Progenitor cell of endocrine pancreas (in vitro differentiated cells): Measurements from ENCODE around the gene PPP2R5C. TPM values are rescaled to one million over a fixed set of nuclear protein-coding genes. Genes with fewer than 3 reads are reported as not detected.

Source experiments
- DNase-seq: peaks from one replicate; pipeline ENCODE4 v3.0.0; 2021; ENCODE audit warnings: low spot score; ENCODE audit not compliant: unreplicated experiment
- H3K27ac Mint-ChIP-seq: 2 replicates; pipeline ENCODE4 v1.8.0; 2021; ENCODE audit warnings: mild to moderate bottlenecking, moderate library complexity, mixed read lengths
- H3K27me3 Mint-ChIP-seq: 2 replicates; pipeline ENCODE4 v1.8.0; 2021; ENCODE audit warnings: mixed read lengths
- H3K36me3 Mint-ChIP-seq: 2 replicates; pipeline ENCODE4 v1.8.0; 2022; ENCODE audit warnings: mixed read lengths; ENCODE audit not compliant: insufficient read depth
- H3K4me1 Mint-ChIP-seq: 2 replicates; pipeline ENCODE4 v1.8.0; 2021; ENCODE audit warnings: low read depth, mixed read lengths
- H3K4me3 Mint-ChIP-seq: 2 replicates; pipeline ENCODE4 v1.8.0; 2021; ENCODE audit warnings: low read depth, mild to moderate bottlenecking, moderate library complexity, mixed read lengths
- H3K9me3 Mint-ChIP-seq: 2 replicates; pipeline ENCODE4 v1.8.0; 2021; ENCODE audit warnings: low read depth, mixed read lengths
- total RNA-seq: library from RNA; stranded (reverse); gene quantifications from 2 replicates; pipeline ENCODE4 v1.2.1, GENCODE V29; 2021
- TF ChIP-seq, protein P1 (sequence below): fragments of 200-600 bp; sonication (generic); IDR thresholded peaks from one replicate; pipeline ENCODE4 v1.5.0; 2021; ENCODE audit warnings: antibody characterized with exemption, mild to moderate bottlenecking; ENCODE audit not compliant: unreplicated experiment

PPP2R5C gene
- total RNA-seq, 1 donor from 2014 or later = 120 TPM

DNA sequence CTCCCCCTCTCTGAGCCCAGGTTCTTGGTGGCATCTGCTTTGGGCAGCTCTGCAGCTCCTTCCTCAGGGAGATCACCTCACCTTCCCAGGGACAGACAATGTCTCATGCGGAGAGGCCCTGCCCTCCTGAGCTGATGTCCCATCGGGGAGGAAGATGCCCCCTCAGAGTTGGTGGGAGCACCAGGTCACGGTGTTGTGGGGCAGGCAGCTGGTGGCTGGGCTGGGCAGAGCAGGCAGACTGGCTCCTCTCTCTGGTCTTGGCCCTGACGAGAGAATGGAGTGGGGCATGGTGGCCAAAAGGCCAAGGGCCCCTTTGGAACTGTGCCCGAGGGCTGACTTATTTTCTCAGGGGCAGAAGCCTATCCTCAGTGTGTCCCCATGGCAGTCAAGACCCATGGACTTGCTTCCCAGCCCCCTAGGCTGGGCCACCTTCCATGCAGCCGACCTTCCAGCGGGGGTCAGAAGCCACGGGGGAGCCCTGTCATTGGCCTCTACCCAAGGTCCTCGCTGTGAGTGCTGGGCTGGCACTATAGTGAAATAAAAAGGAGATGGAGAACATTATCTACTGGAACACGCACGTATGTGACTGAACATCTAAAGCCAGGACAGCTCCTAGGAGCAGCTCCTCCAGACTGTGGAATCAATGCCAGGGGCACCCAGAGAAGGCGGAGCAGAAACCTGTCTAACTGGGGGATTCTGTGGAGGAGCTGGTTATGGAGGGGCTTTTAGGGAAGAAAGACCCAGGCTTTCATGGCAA is 21.9 kb downstream of the PPP2R5C start:
- DNase-seq = no peak
- H3K9me3 Mint-ChIP-seq = no peaks in the 10 kb centered on the region
- H3K36me3 Mint-ChIP-seq = peaks cover under 1% of the 10 kb centered on the region
- peaks cover 27% of the 10 kb centered on the region for H3K27me3 Mint-ChIP-seq
- peaks cover 2% of the 10 kb centered on the region for H3K4me1 Mint-ChIP-seq
- TF ChIP-seq, protein P1, sequence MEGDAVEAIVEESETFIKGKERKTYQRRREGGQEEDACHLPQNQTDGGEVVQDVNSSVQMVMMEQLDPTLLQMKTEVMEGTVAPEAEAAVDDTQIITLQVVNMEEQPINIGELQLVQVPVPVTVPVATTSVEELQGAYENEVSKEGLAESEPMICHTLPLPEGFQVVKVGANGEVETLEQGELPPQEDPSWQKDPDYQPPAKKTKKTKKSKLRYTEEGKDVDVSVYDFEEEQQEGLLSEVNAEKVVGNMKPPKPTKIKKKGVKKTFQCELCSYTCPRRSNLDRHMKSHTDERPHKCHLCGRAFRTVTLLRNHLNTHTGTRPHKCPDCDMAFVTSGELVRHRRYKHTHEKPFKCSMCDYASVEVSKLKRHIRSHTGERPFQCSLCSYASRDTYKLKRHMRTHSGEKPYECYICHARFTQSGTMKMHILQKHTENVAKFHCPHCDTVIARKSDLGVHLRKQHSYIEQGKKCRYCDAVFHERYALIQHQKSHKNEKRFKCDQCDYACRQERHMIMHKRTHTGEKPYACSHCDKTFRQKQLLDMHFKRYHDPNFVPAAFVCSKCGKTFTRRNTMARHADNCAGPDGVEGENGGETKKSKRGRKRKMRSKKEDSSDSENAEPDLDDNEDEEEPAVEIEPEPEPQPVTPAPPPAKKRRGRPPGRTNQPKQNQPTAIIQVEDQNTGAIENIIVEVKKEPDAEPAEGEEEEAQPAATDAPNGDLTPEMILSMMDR = no peak
- H3K27ac Mint-ChIP-seq = no peak overlapping the region
- no peak overlapping the region for H3K4me3 Mint-ChIP-seq

DNA sequence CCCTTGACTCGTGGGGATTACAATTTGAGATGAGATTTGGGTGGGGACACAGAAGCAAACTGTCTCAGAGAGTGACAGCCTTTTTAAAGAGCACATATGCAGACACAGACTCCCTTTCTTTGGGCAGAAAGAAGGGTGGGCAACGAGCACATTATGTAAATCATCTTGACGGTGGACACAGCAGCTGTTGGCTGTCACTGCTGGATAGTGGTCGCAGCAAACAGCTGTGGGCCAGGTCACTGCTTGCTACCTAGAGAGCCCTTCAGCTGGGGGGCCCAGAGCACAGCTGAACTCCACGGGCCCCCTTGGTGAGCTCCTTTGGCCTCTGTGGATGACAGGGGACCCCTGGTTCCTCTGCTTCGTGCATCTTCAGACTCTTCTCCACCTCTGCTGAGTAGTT is 23.1 kb downstream of the PPP2R5C start:
- TF ChIP-seq, protein P1 = no peak
- H3K27me3 Mint-ChIP-seq = peaks cover 15% of the 10 kb centered on the region
- H3K9me3 Mint-ChIP-seq = no peaks in the 10 kb centered on the region
- H3K27ac Mint-ChIP-seq = no peak overlapping the region
- no peak for DNase-seq
- peaks cover 2% of the 10 kb centered on the region for H3K4me1 Mint-ChIP-seq
- no peak overlapping the region for H3K4me3 Mint-ChIP-seq
- no peaks in the 10 kb centered on the region for H3K36me3 Mint-ChIP-seq

GRCh38 chr14:101788016-101788635 is 26.6 kb downstream of the PPP2R5C start:
- no peaks in the 10 kb centered on the region for H3K36me3 Mint-ChIP-seq
- H3K27ac Mint-ChIP-seq = no peak overlapping the region
- TF ChIP-seq, protein P1 = no peak
- DNase-seq = no peak
- no peak overlapping the region for H3K4me3 Mint-ChIP-seq
- no peaks in the 10 kb centered on the region for H3K9me3 Mint-ChIP-seq
- no peaks in the 10 kb centered on the region for H3K27me3 Mint-ChIP-seq
- H3K4me1 Mint-ChIP-seq = no peaks in the 10 kb centered on the region

- H3K27ac Mint-ChIP-seq = no peak overlapping the region
Measured at GRCh38 chr14:101789222-101789621, 27.7 kb downstream of the PPP2R5C start.

GRCh38 chr14:101790232-101790631 is 28.7 kb downstream of the PPP2R5C start:
- DNase-seq = no peak
- H3K27me3 Mint-ChIP-seq = no peaks in the 10 kb centered on the region

More at GRCh38 chr14:101789222-101789621, 27.7 kb downstream of the PPP2R5C start:
- Mint-ChIP-seq H3K4me1 (no peaks in the 10 kb centered on the region), H3K36me3 (no peaks in the 10 kb centered on the region), H3K4me3 (no peak overlapping the region), H3K9me3 (no peaks in the 10 kb centered on the region), H3K27me3 (no peaks in the 10 kb centered on the region)
- DNase-seq = no peak
- TF ChIP-seq, protein P1 = no peak

More at GRCh38 chr14:101790232-101790631, 28.7 kb downstream of the PPP2R5C start:
- Mint-ChIP-seq H3K9me3 (no peaks in the 10 kb centered on the region), H3K36me3 (no peaks in the 10 kb centered on the region), H3K27ac (no peak overlapping the region), H3K4me1 (no peaks in the 10 kb centered on the region), H3K4me3 (no peak overlapping the region)
- TF ChIP-seq, protein P1 = no peak
